LNCaP clone FGC (cell line): ENCODE results near the gene ETV6.

ENCODE experiments used
- DNase-seq: peaks from one replicate; pipeline ENCODE4 v3.0.0-alpha.2; 2011; ENCODE audit warnings: low read depth
- H3K4me3 ChIP-seq: 2 replicates; pipeline ENCODE4 v1.5.1; 2011; ENCODE audit warnings: mild to moderate bottlenecking, low read depth, low read length, control low read depth
- TF ChIP-seq, protein P1 (sequence below): IDR thresholded peaks from 2 replicates; pipeline ENCODE4 v1.5.1; 2012; ENCODE audit warnings: mild to moderate bottlenecking; ENCODE audit not compliant: control insufficient read depth, insufficient read depth; ENCODE audit errors: extremely low read depth

Gene ETV6

DNA sequence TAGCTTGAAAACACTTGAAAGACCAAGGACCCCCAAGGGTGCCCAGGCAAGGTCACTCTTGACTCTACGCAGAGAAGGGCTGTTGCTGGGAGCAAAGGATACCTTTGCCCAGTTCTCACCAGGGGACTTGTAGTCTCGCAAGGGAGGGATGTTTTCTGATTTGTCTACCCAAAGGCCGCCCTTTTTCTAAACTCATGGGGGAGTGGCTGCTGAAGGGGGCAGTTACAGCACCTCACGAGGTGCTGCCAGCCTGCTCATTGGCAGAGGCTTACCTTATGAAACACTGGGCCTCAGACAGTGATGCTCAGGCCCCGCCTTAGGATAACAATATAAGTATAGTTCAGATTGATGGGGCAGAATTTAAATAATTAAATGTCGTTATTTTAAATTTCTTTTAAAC is 107.0 kb downstream of the ETV6 start:
- no peak for DNase-seq
- TF ChIP-seq, protein P1, sequence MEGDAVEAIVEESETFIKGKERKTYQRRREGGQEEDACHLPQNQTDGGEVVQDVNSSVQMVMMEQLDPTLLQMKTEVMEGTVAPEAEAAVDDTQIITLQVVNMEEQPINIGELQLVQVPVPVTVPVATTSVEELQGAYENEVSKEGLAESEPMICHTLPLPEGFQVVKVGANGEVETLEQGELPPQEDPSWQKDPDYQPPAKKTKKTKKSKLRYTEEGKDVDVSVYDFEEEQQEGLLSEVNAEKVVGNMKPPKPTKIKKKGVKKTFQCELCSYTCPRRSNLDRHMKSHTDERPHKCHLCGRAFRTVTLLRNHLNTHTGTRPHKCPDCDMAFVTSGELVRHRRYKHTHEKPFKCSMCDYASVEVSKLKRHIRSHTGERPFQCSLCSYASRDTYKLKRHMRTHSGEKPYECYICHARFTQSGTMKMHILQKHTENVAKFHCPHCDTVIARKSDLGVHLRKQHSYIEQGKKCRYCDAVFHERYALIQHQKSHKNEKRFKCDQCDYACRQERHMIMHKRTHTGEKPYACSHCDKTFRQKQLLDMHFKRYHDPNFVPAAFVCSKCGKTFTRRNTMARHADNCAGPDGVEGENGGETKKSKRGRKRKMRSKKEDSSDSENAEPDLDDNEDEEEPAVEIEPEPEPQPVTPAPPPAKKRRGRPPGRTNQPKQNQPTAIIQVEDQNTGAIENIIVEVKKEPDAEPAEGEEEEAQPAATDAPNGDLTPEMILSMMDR, result no peak
- no peak overlapping the region for H3K4me3 ChIP-seq

DNA sequence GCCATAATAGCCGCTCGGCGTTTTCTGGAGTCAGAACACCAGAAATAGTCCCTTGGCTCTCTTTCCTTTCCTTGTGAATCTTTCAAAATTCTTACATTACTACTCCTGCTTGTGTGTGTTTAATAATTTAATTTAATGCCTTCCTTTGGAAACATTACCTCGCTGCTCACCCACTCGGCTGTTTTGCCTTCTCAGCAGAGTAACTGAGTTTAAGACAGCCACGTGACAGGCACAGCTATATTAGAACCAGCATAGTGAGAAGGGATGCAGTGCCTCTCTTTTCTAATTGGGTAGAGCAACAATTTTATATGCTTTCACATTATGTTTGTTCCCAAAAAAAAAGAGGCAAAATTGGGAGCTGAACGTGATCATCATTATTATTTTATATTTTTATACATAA is 107.6 kb downstream of the ETV6 start:
- H3K4me3 ChIP-seq, result no peak overlapping the region
- TF ChIP-seq, protein P1, result no peak
- DNase-seq, result no peak

DNA sequence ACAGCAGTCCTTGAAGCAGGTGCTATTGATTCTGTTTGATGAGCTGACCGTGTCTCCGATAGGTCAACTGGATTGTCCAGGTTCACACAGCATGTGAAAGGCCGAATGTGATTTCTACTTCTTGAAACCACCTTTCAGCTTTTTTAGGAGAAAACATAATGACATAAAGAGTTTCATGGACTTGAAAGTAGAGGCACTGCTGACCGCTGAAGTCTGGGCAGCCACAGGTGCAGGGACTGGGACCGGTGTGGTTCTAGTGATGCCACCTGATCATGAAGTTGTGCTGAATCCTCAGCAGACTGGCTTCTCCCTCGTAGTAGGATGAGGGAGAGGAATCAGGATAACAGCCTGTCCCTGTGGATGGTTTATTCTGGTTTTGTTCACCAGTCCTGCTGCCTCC is 108.1 kb downstream of the ETV6 start:
- no peak for DNase-seq
- TF ChIP-seq, protein P1, result no peak
- no peak overlapping the region for H3K4me3 ChIP-seq

DNA sequence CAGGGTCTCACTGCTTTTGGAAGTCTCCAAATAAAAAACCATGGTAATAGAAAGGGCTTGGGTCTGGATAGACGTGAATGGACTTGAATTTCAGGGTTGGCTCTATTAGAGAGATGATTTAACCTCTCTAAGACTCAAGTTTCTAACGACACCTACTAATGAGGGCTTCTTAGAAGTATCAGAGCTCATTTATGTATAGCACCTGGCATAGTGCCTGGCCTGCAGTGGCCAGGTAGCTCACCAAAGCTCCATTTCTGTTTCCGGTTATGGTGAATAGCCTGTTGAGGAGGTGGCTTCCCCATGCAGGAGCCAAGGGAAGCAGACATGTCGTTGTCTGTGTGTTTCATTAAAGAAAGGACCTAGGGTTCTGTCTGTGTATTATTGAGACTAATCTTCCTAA is 108.6 kb downstream of the ETV6 start:
- TF ChIP-seq, protein P1, result no peak
- no peak for DNase-seq
- H3K4me3 ChIP-seq, result no peak overlapping the region

DNA sequence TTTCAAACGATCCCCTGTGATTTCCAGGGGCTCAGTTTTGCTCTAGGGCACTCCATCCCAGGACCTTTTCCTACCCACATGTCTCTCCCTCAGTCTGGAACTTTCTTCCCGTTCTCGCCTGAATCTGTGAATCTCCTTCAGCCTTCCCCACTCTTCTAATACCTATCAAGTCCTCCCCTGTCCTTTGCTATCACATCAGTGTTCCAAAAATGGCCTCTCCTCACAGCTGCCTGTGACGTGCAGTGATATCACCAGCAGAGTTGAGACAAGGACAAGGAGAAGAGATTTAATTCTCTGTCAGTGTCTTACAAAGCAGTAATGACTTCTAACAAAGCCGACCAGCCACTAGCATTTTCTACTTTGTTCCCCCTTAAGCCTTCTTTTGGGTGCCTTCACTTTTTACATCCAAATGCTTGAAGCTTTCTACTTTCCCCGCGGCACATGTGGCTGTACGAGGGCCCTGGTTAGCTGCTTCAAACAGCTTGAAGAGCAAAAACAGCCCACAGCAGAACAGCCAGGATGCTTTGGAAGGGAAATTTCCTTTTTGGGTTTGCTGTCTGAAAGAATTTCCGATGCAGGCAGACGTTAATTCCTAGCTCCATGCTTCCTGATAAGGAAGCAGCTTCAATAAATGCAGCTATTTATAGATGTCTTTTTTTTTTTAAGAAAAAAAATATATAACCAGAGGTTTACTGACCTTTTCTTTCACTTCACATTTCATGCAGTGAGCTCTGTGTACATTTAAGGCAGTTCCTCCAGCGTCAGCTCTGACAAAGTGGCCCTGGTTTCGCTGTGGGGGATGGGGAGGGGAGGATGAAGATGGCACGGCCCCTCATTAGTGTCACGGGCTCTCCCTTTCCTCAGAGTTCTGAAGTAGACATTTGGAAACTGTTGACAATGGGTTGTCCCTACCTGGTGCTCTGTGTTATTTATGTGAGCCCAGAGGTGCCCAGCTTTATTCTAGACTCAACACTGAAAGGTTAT is 109.3 kb downstream of the ETV6 start:
- TF ChIP-seq, protein P1, result no peak
- no peak for DNase-seq
- no peak overlapping the region for H3K4me3 ChIP-seq

DNA sequence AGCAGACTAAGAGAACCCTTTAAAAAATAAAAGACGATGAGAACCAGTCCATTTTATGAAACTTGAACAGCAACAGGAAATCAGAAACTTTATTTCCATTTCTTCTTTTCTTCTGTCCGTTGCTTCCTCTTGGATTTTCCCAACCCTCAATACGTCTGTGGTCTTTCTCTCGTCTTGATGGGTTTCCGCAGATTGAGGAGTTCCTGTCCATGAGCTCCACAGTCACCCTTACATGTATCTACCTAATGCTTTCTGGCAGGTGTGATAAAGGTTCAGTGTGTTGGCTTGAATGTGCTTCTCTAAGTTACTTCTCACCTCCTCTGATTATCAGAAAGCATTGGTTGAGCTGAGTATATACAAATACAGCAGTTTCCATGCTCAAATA is 110.0 kb downstream of the ETV6 start:
- DNase-seq, result no peak
- TF ChIP-seq, protein P1, result no peak
- no peak overlapping the region for H3K4me3 ChIP-seq
